GM19193 (cell line): ENCODE measurements around the gene TMPRSS11F.

ENCODE experiments used
- POLR2A ChIP-seq: IDR thresholded peaks from 4 replicates; pipeline ENCODE4 v1.6.1; 2011; ENCODE audit not compliant: insufficient read depth, insufficient read length; ENCODE audit errors: extremely low read depth

TMPRSS11F gene

DNA sequence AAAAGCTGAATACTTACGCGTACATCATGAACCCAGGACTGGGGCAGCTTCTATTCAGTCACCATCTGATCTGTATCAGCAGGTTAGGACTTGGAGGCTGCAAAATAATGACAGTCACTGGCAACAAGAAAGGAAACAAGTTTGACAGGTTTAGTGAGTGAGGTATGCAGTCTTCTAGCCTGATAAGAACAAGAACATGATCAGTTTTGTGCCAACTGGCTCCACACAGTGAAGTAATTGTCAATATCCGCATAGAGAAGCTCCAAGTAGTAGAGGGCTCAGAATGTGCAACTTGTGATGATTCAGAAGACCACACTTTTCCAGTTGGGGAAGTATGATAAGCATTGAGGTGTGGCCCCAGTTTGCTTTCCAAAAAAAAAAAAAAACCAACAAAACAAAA, at the start of gene TMPRSS11F:
TSS of gene TMPRSS11F (minus strand) at position 77 of the 400 bp plus-strand sequence. CDS start at position 28, 49 bp downstream.
- no peak for TF ChIP-seq POLR2A

DNA sequence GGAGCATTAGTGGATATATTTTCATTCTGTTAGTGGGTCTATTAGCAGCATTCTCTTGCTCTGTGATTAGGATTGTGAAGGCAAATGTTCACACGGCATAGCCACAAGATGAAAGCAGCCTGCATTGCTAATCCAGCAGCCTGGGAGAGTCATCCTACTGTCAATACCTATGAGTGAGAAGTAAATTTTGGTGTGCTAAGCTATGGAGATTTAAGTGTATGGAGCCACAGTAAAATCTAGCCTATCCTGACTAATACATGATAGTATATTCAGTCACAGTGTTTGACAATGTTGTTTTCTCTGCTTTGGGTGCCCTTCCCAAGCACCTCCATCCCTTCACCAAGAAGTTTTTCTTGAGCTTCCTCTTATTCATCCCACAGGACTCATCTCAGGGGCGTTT, 47.2 kb upstream of the TMPRSS11F start:
- no peak for TF ChIP-seq POLR2A

DNA sequence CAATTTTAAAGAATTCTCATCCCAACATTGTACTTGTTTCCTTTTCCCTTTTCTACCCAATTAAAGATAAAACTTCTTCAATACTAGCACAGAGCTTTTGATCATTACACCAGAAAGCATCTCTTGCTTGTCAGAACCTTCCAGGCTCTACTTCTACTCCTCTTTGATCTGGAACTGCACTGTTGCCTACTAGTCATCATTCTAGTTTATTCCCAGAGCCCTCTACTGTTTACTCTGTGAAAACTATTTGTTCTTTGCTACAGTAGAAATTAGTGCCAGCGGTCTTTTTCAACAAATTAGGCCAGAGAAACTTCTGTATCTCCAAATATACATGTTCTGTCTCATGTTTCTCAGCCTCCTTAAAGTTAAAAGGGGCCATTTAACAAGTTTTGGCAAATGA, 46.8 kb upstream of the TMPRSS11F start:
- TF ChIP-seq POLR2A = no peak

DNA sequence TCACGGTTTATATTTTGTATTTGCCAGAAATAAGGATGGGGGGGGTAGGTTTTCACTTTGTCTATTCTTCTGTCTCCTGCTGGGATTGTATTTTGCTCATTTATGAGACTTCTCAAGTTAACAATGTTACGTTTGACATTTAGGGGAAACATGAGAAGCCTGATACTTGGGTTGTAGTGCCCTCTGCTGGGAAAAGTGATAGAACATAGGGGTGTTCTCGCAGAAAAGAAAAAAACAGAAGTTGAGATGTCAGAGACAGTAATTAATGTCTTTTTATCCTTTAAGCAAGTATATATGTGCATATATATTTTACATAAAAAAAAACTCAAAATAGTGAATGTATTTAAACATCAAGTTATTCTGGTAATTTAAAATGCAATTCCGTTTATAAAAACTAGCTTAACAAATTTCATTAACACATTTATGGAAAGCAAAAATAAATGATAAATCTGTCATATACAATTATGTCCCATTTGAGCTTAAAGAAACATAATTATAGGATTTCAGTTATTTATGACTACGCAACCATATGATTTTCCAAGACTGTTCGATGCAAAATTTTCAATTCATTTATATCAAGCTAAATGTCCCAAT, 46.0 kb upstream of the TMPRSS11F start:
- no peak for TF ChIP-seq POLR2A

DNA sequence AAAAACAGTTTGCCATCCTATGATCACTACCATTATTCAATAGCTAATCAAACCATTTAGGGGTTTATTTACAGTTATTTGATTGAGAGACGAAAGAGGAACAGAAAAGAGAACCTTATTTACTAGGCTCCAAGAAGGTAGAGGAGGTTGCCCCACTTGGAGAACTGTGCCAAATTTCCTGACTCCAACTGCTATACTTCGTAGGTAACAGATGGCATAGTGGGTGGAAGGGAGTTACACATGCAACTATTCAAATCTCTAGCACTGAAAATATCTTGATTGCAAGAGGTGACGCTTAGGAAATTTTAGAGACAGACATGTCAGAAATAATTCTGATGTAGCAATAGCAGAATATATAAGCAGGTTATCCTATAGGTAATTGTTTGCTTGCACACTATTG, 38.0 kb upstream of the TMPRSS11F start:
- TF ChIP-seq POLR2A = no peak

DNA sequence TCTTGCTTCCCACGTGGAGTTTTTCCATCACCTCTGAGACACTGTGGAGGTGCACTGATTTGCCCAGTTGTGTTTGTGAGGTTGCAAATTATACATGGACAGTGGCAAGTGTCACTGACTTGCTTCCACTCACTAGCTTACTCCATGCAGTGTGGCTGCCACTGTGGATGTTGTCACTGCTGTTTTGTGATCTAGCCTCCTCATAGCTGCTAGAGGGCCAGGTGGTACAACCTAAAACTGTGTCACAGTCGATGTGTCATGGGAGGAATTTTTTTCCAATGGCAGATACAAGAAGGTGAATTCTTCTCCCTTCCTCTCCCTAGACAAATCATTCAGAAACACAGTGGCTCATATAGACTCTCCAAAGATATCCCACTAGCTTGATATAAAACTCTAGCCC, 37.5 kb upstream of the TMPRSS11F start:
- no peak for TF ChIP-seq POLR2A

DNA sequence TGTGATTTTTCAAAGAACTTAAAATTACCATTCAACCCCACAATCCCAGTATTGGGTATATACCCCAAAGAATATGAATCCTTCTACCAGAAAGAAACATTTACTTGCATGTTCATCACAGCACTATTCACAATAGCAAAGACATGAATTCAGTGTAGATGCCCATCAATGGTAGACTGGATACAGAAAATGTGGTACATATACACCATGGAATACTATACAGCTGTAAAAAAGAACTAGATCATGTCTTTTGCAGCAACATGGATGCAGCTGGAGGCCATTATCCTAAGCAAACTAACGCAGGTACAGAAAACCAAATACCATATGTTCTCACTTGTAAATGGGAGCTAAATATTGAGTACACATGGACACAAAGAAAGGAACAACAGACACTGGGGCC, 34.1 kb upstream of the TMPRSS11F start:
- TF ChIP-seq POLR2A = no peak

DNA sequence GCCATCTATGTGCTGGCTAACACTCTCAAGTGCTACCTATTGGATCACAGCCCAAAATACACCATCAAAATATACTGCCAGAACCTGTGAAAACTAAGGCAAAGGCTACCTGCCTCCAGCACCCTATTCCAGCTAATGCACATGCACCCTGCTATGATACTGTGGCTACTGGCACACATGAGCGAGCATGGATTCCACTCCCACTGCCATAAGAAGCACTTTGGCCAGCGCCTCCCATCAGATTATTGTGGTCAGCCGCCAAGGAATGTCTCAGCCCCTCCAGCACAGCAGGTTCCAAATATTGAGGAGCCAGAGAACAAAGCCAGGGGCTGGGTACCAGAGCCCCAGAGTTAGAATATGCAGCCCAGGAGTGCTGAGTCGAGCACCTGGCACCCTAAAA, 32.5 kb upstream of the TMPRSS11F start:
- no peak for TF ChIP-seq POLR2A

DNA sequence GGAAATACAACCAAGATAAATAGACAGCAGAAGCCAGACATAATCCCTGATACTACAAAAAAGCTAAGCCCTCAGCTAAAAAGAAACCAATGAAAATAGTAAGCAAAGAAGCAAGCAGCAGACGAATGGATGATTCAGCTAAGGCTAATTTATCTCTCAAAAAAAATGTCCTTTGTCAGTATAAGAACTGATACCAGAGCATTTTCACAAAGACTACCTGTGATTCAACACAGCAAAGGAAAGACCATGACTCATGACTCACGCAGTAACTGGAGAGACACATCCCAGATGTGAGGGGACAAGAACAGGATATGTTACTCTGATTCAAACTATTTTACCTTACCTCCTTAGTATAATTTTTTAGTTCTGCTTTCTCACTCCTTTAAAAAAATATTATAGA, 22.7 kb upstream of the TMPRSS11F start:
- no peak for TF ChIP-seq POLR2A

DNA sequence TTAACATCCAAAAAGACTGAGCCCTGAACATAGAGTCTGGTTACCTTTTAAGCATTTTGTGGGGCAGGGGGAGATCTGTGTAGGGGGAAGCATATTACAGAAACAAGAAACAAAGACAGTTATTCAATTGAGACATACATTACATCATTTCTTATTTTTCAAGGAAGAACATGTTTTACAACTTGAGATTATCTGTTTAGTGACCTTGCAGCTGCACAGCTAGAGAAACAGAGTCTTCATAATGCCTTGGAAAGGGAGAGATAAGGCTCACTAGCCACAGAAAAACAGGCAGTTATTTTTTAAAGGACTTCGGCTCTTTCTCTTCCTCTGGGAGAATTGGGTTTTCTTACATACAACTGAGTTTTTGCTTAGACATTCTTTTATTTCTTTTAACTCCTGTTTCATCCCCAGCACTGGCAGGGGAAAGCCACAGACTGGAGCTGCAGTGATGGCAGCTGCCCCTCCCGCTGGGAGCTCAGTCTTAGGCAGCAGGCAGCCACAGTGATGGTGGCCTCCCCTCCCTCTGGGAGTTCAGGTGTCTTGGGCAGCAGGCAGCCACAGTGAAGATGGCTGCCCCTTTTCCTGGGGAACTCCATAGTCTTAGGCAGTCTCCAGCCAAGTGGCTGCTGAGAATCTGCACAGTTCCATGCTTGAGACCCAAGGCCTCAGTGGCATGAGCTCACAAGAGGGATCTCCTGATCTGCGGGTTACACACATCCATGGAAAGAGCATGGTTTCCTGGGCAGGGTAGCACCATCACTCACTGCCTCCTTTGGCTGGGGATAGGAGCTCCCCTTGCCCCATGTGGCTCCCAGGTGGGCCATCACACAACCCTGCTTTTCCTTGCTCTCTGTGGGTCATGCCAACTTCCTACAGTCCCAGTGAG, 19.4 kb upstream of the TMPRSS11F start:
- TF ChIP-seq POLR2A = no peak

DNA sequence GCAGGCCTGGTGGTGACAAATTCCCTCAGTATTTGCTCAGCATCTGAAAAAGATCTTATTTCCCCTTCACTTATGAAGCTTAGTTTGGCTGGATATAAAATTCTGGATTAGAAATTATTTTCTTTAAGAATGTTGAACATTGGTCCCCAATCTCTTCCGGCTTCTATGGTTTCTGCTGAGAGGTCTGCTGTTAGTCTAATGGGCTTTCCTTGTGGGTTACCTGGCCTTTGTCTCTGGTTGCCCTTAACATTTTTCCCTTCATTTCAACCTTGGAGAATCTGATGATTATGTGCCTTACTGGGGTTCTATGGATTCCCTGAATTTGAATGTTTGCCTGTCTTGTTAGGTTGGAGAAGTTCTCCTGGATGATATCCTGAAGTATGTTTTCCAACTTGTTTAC, 17.4 kb upstream of the TMPRSS11F start:
- no peak for TF ChIP-seq POLR2A

DNA sequence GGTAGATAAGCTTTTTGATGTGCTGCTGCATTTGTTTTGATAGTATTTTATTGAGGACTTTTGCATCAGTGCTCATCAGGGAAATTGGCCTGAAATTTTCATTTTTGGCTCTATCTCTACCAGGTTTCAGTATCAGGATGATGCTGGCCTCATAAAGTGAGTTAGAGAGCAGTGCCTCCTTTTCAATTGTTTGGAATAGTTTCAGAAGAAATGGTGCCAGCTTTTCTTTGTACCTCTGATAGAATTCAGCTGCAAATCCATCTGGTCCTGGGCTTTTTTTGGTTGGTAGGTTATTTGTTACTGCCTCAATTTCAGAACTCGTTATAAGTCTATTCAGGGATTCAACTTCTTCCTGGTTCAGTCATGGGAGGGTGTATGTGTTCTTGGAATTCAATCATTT, 15.6 kb upstream of the TMPRSS11F start:
- no peak for TF ChIP-seq POLR2A

DNA sequence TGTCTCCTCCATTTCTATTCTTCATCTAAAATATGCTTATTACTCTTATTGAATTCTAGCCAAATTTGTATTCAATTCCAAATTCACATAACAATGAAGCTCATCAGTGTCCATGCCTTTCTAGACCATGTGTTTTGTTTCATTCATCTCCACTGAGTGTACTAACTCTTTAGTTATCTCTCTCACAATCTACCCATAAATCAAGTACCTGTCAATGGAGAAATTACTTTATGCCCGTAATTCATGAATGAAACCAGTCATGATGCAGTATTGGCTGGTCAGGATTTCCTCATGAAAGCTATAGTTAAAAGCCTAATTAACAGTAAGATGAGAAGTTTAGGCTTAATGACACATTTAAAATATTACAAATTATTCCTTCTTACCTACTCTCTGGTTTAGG, 12.2 kb upstream of the TMPRSS11F start:
- no peak for TF ChIP-seq POLR2A

DNA sequence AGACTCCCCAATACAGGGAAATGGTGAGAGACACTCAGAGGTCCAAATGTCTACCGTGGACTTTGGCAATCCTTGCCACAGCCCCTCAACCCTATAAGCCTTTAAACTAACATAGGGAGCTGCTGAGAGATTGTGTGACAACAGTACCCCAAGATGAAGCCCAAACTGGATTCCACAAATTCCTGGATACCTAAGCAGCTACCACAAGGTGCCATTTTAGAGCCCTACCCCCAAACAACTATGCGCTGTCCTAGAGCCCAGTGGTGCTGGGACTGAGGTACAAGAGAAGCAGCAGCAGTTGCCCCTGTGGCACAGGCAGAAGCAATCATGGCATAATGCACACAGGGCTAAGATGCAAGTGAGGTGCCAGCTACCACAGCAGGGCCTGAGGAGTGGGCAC, 2.7 kb upstream of the TMPRSS11F start:
- TF ChIP-seq POLR2A = no peak

DNA sequence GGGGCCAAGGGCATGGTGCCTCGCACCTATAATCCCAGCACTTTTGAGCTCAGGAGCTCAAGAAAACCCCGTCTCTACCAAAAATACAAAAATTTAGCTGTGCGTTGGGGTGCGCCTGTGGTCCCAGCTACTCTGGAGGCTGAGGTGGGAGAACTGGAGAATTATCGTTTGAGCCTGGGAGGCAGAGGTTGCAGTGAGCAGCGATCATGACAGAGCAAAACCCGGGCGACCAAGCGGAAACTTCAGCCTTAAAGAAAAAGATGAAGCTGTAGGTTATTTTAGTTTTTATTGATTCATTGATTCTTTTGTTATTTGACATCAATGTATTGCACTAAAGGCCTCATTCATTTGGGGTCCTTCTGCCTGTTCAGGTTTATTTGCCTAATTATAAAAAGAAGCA, 5.4 kb downstream of the TMPRSS11F start:
- no peak for TF ChIP-seq POLR2A

DNA sequence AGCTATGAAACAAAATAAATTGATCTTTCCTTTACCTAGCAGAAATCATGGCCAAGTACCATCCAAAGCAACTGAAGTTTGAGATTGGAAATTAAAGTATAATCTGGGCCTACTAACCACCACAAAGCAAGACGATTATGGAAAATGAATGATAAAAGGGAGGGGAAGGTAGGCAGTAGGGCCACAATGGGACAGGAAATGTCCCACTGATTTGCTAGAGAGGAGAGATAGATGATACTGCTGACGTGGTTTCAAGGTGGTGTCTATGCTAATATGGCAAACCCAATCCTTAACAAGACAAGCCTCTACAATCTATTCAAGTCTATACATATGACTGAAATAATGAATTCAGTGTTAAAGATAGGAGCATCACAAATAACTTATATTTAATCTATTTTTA, 6.1 kb downstream of the TMPRSS11F start:
- no peak for TF ChIP-seq POLR2A

DNA sequence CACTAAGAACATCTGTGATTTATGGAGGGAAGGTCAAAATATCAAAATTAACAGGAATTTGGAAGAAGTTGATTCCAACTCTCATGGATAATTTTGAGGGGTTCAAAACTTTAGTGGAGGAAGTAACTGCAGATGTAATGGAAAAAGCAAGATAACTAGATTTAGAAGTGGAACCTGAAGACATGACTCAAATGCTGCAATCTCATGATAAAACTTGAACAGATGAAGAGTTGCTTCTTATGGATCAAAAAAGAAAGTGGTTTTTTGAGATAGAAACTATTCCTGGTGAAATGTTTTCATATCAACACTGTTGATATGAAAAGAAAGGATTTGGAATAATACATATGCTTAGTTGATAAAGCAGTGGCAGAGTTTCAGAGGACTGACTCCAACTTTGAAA, 9.7 kb downstream of the TMPRSS11F start:
- TF ChIP-seq POLR2A = no peak

DNA sequence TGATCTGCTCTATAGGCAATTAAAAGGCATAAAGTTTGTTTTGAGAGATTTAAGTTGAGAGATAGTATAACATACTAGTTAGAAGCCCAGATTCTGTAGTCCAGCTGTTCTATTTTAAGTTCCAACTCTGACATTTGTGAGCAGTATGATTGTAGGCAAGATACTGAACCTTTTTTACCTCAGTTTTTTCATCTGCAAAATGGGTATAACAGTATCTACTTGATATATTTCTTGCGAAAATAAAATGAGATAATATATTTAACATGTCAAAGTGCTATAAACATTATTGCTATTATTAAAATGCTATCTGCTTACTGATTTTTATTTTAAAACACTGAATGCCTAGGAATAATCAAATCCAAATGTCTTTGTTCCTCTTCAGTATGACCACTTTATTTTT, 19.2 kb downstream of the TMPRSS11F start:
- no peak for TF ChIP-seq POLR2A
